SU-DHL-6 (cell line): ENCODE results near the gene INSM1.

Source experiments
- H2AFZ ChIP-seq: fragments of 200-600 bp; sonication (generic); 2 replicates; pipeline ENCODE4 v1.6.1; 2014; ENCODE audit warnings: low read depth, mild to moderate bottlenecking, moderate library complexity, mixed read lengths, antibody characterized with exemption, low read length; ENCODE audit not compliant: severe bottlenecking
- H3F3A ChIP-seq: fragments of 200-600 bp; shearing (Covaris generic); 2 replicates; pipeline ENCODE4 v1.6.0; 2016; ENCODE audit warnings: antibody characterized with exemption, mild to moderate bottlenecking; ENCODE audit not compliant: insufficient read depth
- H3K27ac ChIP-seq: fragments of 200-600 bp; sonication (generic); 2 replicates; pipeline ENCODE4 v1.5.1; 2016; ENCODE audit warnings: low read depth, mild to moderate bottlenecking, low read length, moderate library complexity, mixed read lengths
- H3K27me3 ChIP-seq: fragments of 200-600 bp; sonication (generic), shearing (Covaris generic); 2 replicates; pipeline ENCODE4 v1.6.0; 2014; ENCODE audit warnings: mild to moderate bottlenecking, low read length
- H3K36me3 ChIP-seq: fragments of 200-600 bp; sonication (generic); 2 replicates; pipeline ENCODE4 v1.6.1; 2014; ENCODE audit warnings: mild to moderate bottlenecking, low read length, mixed read lengths
- H3K4me2 ChIP-seq: fragments of 300-600, 200-600 bp; shearing (Covaris generic), sonication (generic); 2 replicates; pipeline ENCODE4 v1.6.0; 2014; ENCODE audit warnings: low read length, low read depth, mild to moderate bottlenecking; ENCODE audit not compliant: poor library complexity, severe bottlenecking
- H3K4me3 ChIP-seq: fragments of 200-600 bp; sonication (generic); 2 replicates; pipeline ENCODE4 v1.5.1; 2014; ENCODE audit warnings: antibody characterized with exemption, low read length, mild to moderate bottlenecking, mixed read lengths; ENCODE audit not compliant: insufficient read depth, poor library complexity, severe bottlenecking
- H3K79me2 ChIP-seq: fragments of 200-600 bp; sonication (generic); 2 replicates; pipeline ENCODE4 v1.6.1; 2014; ENCODE audit warnings: mild to moderate bottlenecking, low read length, moderate library complexity; ENCODE audit not compliant: insufficient read depth
- H3K9ac ChIP-seq: fragments of 200-600 bp; sonication (generic); 2 replicates; pipeline ENCODE4 v1.7.0; 2014; ENCODE audit warnings: mild to moderate bottlenecking, low read length
- H3K9me2 ChIP-seq: fragments of 200-600 bp; sonication (generic); replicated peaks from 2 replicates; pipeline ENCODE4 v1.6.1; 2014; ENCODE audit warnings: low read length; ENCODE audit not compliant: insufficient read depth
- H3K9me3 ChIP-seq: fragments of 200-600 bp; sonication (generic); 2 replicates; pipeline ENCODE4 v1.6.1; 2014; ENCODE audit warnings: low read length, mixed read lengths; ENCODE audit not compliant: insufficient read depth
- H4K20me1 ChIP-seq: fragments of 200-600 bp; sonication (generic); 2 replicates; pipeline ENCODE4 v1.6.1; 2014; ENCODE audit warnings: low read depth, mild to moderate bottlenecking, antibody characterized with exemption, low read length, moderate library complexity, mixed read lengths
- EZH2phosphoT487 ChIP-seq: fragments of 200-600 bp; sonication (generic), shearing (Covaris generic); conservative IDR thresholded peaks from 2 replicates; pipeline ENCODE4 v1.6.1; 2018; ENCODE audit warnings: mild to moderate bottlenecking, antibody characterized with exemption, low read length, moderate library complexity, mixed read lengths
- TF ChIP-seq, protein P1 (sequence below): fragments of 200-600 bp; sonication (generic); IDR thresholded peaks from one replicate; pipeline ENCODE4 v1.5.1; 2017; ENCODE audit warnings: antibody characterized with exemption, mild to moderate bottlenecking, low read length, moderate library complexity; ENCODE audit not compliant: insufficient read depth, poor library complexity, severe bottlenecking

INSM1 gene

DNA sequence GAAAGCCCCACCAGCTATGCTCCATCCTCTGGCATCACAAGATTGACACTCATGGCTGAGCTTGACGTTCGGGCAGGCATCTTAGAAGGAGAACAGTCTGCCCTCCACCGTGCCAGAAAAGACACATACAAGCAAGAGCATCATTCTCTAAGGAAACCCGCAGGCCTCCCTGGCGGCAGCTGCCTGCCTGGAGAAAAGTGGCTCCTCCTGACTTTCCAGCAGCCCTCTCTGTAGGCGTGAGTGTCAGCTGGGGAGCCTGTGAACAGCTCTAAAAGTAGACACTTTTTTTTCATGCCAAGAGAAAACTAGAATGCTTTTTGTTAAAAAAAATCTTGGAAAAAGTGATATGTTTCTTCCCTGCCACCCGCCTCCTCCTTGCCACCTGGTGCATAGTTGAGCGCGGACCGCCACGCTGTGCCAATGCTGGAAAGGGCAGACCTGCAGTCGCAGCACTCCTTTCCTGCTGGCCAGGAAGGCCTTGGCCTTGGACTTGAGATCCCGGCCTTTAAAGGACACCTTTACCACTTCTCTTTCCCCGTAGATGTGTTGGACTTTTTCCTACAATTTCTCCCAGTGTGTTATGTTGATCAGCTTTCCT lies 29.7 kb upstream of the INSM1 start:
- no peaks in the 10 kb centered on the region for H3K9me2 ChIP-seq
- no peaks in the 10 kb centered on the region for H3K79me2 ChIP-seq
- no peak overlapping the region for H3K4me2 ChIP-seq
- no peaks in the 10 kb centered on the region for H4K20me1 ChIP-seq
- TF ChIP-seq, protein P1, sequence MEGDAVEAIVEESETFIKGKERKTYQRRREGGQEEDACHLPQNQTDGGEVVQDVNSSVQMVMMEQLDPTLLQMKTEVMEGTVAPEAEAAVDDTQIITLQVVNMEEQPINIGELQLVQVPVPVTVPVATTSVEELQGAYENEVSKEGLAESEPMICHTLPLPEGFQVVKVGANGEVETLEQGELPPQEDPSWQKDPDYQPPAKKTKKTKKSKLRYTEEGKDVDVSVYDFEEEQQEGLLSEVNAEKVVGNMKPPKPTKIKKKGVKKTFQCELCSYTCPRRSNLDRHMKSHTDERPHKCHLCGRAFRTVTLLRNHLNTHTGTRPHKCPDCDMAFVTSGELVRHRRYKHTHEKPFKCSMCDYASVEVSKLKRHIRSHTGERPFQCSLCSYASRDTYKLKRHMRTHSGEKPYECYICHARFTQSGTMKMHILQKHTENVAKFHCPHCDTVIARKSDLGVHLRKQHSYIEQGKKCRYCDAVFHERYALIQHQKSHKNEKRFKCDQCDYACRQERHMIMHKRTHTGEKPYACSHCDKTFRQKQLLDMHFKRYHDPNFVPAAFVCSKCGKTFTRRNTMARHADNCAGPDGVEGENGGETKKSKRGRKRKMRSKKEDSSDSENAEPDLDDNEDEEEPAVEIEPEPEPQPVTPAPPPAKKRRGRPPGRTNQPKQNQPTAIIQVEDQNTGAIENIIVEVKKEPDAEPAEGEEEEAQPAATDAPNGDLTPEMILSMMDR = no peak
- TF ChIP-seq EZH2phosphoT487 = no peak
- H3K9me3 ChIP-seq = no peaks in the 10 kb centered on the region
- no peak overlapping the region for H3K4me3 ChIP-seq
- H3K9ac ChIP-seq = no peak overlapping the region
- H3K27me3 ChIP-seq = no peaks in the 10 kb centered on the region
- H2AFZ ChIP-seq = no peak overlapping the region
- no peaks in the 10 kb centered on the region for H3F3A ChIP-seq
- H3K27ac ChIP-seq = no peak overlapping the region
- H3K36me3 ChIP-seq = no peaks in the 10 kb centered on the region

- Histone ChIP-seq H3K9me3 (no peaks in the 10 kb centered on the region), H3K4me3 (no peak overlapping the region), H3K9ac (no peak overlapping the region), H2AFZ (no peak overlapping the region), H4K20me1 (no peaks in the 10 kb centered on the region), H3K9me2 (no peaks in the 10 kb centered on the region), H3K79me2 (no peaks in the 10 kb centered on the region), H3K36me3 (no peaks in the 10 kb centered on the region), H3K4me2 (no peak overlapping the region), H3F3A (no peaks in the 10 kb centered on the region), H3K27ac (no peak overlapping the region), H3K27me3 (no peaks in the 10 kb centered on the region)
- no peak for TF ChIP-seq EZH2phosphoT487
- TF ChIP-seq, protein P1 = no peak
Measured at GRCh38 chr20:20340443-20340842, 27.5 kb upstream of the INSM1 start.

DNA sequence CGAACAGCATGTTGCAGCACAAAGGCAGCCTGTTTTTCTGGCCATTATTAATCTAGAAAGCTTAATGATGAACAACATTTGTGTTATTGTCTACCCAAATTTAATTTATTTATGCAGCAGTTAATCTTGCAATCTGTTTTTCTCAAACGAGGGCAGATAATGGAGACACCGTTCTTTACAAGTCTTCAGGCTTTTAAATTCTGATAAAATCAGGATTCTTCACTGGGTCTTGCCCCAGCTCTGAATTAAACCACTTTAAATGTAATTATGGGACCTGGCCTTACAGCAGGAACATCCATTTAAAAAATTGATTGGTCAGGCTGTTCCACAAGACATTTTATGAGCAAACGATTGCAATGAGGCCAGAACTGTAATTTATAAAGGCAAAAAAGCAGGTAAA lies 26.5 kb upstream of the INSM1 start:
- Histone ChIP-seq H3K4me3 (no peak overlapping the region), H2AFZ (no peak overlapping the region), H3K9ac (no peak overlapping the region), H3K36me3 (no peaks in the 10 kb centered on the region), H3K4me2 (no peak overlapping the region), H3K9me3 (no peaks in the 10 kb centered on the region), H3K27me3 (no peaks in the 10 kb centered on the region), H4K20me1 (no peaks in the 10 kb centered on the region), H3F3A (no peaks in the 10 kb centered on the region), H3K79me2 (no peaks in the 10 kb centered on the region), H3K27ac (no peak overlapping the region), H3K9me2 (no peaks in the 10 kb centered on the region)
- TF ChIP-seq, protein P1 = no peak
- TF ChIP-seq EZH2phosphoT487 = no peak
